Hematopoietic multipotent progenitor cell treated with erythropoietin and hydrocortisone succinate and interleukin-3 and kit ligand, for 6 days (in vitro differentiated cells): Measurements from ENCODE around the gene PALD1.

Experiments
- DNase-seq: peaks from one replicate; pipeline ENCODE4 v3.0.0-alpha.2; 2015

The PALD1 gene

GRCh38 chr10:70537398-70538194, 59.0 kb downstream of the PALD1 start:
- DNase-seq = peak; percentile 47

- DNase-seq = no peak
Observed at GRCh38 chr10:70538195-70538520, 59.6 kb downstream of the PALD1 start.

GRCh38 chr10:70538731-70539338, 60.3 kb downstream of the PALD1 start:
- no peak for DNase-seq

GRCh38 chr10:70539471-70539870, 60.9 kb downstream of the PALD1 start:
- no peak for DNase-seq

GRCh38 chr10:70540089-70540788, 61.7 kb downstream of the PALD1 start:
- DNase-seq = peak; percentile 46

GRCh38 chr10:70540789-70541360, 62.3 kb downstream of the PALD1 start:
- DNase-seq = no peak

- DNase-seq = peak; percentile 26
Observed at GRCh38 chr10:70541736-70542564, 63.4 kb downstream of the PALD1 start.

- DNase-seq = no peak
Observed at GRCh38 chr10:70542565-70542938, 64.0 kb downstream of the PALD1 start.

- DNase-seq = no peak
Observed at GRCh38 chr10:70543911-70544310, 65.3 kb downstream of the PALD1 start.

GRCh38 chr10:70544431-70545340, 66.1 kb downstream of the PALD1 start:
- DNase-seq = no peak

GRCh38 chr10:70546584-70546983, 68.0 kb downstream of the PALD1 start:
- peak; percentile 55 for DNase-seq

- no peak for DNase-seq
Observed at GRCh38 chr10:70549351-70549961, 70.9 kb downstream of the PALD1 start.

GRCh38 chr10:70549962-70550458, 71.4 kb downstream of the PALD1 start:
- DNase-seq = peak; percentile 79

GRCh38 chr10:70550459-70550858, 71.9 kb downstream of the PALD1 start:
- no peak for DNase-seq

- no peak for DNase-seq
Observed at GRCh38 chr10:70551466-70551865, 72.9 kb downstream of the PALD1 start.

- DNase-seq = no peak
Observed at GRCh38 chr10:70551971-70552422, 73.4 kb downstream of the PALD1 start.

GRCh38 chr10:70552586-70552985, 74.0 kb downstream of the PALD1 start:
- DNase-seq = no peak

- DNase-seq = no peak
Observed at GRCh38 chr10:70555371-70555770, 76.8 kb downstream of the PALD1 start.

- no peak for DNase-seq
Observed at GRCh38 chr10:70557086-70557845, 78.7 kb downstream of the PALD1 start.

- DNase-seq = no peak
Observed at GRCh38 chr10:70557876-70558275, 79.3 kb downstream of the PALD1 start.
